HG03469 (cell line): ENCODE results near the gene CLDN9.

Experiments used
- ATAC-seq: cut with Tn5 transposase; IDR thresholded peaks from one replicate; pipeline ENCODE4 v1.9.1; 2021; ENCODE audit warnings: mild to moderate bottlenecking, moderate library complexity, moderate number of reproducible peaks; ENCODE audit not compliant: unreplicated experiment

CLDN9 gene

GRCh38 chr16:3029491-3030221 is 16.9 kb downstream of the CLDN9 start:
- no peak for ATAC-seq

- no peak for ATAC-seq
These were observed 17.8 kb downstream of the CLDN9 start for GRCh38 chr16:3030222-3031212.

- no peak for ATAC-seq
These were observed 19.9 kb downstream of the CLDN9 start for GRCh38 chr16:3032624-3033023.

- no peak for ATAC-seq
These were observed 22.7 kb downstream of the CLDN9 start for GRCh38 chr16:3035289-3035971.

- ATAC-seq: no peak
These were observed 23.4 kb downstream of the CLDN9 start for GRCh38 chr16:3035972-3036725.

GRCh38 chr16:3036726-3037315 is 24.1 kb downstream of the CLDN9 start, which contains the start of gene BICDL2:
Gene BICDL2 (minus strand): TSS chr16:3036944. CDS start chr16:3035496, 1,448 bp downstream.
- no peak for ATAC-seq

- no peak for ATAC-seq
These were observed 25.5 kb downstream of the CLDN9 start for GRCh38 chr16:3038256-3038655.

GRCh38 chr16:3038896-3039295 is 26.2 kb downstream of the CLDN9 start:
- ATAC-seq: no peak

- no peak for ATAC-seq
These were observed 29.7 kb downstream of the CLDN9 start for GRCh38 chr16:3042376-3042775.

GRCh38 chr16:3044708-3045107 is 32.0 kb downstream of the CLDN9 start:
- no peak for ATAC-seq

- ATAC-seq: no peak
These were observed 33.3 kb downstream of the CLDN9 start, which contains the start of gene MMP25 for GRCh38 chr16:3045758-3046640. Gene MMP25 (plus strand): TSS chr16:3046561. CDS start chr16:3046918, 357 bp downstream.

GRCh38 chr16:3046641-3047386 is 34.1 kb downstream of the CLDN9 start:
- no peak for ATAC-seq

GRCh38 chr16:3047387-3047720 is 34.6 kb downstream of the CLDN9 start:
- no peak for ATAC-seq

- ATAC-seq: no peak
These were observed 37.3 kb downstream of the CLDN9 start for GRCh38 chr16:3049921-3050481.

GRCh38 chr16:3050487-3050886 is 37.8 kb downstream of the CLDN9 start:
- ATAC-seq: no peak

- no peak for ATAC-seq
These were observed 38.3 kb downstream of the CLDN9 start for GRCh38 chr16:3051009-3051408.

- ATAC-seq: no peak
These were observed 38.8 kb downstream of the CLDN9 start for GRCh38 chr16:3051494-3051893.
